NCI-H526 (cell line): Measurements from ENCODE around the gene PBX3.
"Not testable (repeated sequence)": the region's sequence is repeated elsewhere in the genome, so short reads cannot be mapped to it uniquely, and the experiment has no call there.

Experiments used
- DNase-seq, 2 experiments: peaks; one replicate each; lab custom pipeline; 2025; lab: John Stamatoyannopoulos, UW

PBX3 gene

DNA sequence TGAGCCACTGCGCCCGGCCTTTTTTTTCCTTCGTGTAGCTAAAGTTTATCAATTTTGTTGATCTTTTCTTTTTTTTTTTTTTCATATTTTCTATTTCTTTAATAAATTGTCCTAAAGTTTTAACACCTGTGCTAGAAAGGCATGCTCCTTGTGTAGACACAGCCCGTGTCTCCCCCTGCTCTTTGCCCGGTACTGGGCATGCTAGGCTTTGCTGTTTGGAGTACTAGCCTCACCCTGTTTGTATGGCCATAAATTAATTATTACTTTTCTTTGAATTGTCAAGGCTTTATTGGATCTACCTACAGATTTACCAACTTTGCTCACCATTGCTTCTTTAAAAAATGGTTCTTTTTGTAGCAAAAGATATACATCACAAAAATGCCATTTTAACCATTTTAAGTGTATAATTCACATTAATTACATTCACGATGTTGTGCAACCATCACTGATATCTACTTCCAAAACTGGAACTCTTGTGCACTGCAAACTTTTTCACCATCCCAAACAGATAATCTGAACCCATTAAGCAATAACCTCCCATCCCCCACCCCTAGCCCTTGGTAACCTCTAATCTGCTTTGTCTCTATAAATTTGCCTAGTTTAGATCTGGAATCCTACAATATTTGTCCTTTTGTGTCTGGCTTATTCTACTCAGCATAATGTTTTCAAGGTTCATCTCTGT lies 31.5 kb downstream of the PBX3 start:
- DNase-seq = not testable (repeated sequence)

GRCh38 chr9:125779220-125779565 lies 32.0 kb downstream of the PBX3 start:
- not testable (repeated sequence) for DNase-seq

- no peak for DNase-seq
Observed at GRCh38 chr9:125782718-125783117, 35.5 kb downstream of the PBX3 start.

DNA sequence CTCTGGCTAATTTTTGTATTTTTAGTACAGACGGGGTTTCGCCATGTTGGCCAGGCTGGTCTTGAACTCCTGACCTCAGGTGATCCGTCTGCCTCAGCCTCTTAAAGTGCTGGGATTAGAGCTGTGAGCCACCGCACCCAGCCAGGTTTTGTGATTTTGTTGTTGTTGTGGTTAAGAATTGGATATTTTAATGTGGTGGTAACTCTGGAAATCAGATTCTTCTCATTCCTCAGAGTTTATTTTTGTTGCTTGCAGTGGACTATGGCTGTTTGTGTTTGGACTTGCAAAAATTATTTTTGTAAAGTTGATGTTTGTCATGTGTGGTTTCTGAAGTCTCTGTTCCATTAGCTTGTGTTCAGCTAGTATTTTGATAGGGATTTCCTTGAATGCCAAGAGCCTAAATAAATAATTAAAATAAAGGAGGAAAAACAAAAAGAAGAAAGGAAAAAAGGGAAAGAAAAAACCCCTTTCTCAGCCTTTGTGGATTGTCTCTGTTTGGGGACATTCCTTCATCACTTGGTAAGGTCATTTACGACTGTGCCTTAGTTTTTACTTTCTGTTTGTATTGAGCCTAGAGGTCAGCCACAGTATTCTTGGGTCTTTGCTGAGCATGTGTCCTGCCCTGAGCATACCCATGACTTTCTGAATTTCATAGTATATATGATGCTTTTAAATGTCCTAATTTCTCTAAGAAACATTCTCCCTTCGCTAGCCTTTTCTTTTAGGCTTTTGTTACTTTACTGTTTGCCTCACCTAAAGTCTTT lies 37.3 kb downstream of the PBX3 start:
- DNase-seq = no peak

GRCh38 chr9:125785248-125785751 lies 38.1 kb downstream of the PBX3 start:
- DNase-seq = no peak

GRCh38 chr9:125787715-125788114 lies 40.5 kb downstream of the PBX3 start:
- DNase-seq = no peak

DNA sequence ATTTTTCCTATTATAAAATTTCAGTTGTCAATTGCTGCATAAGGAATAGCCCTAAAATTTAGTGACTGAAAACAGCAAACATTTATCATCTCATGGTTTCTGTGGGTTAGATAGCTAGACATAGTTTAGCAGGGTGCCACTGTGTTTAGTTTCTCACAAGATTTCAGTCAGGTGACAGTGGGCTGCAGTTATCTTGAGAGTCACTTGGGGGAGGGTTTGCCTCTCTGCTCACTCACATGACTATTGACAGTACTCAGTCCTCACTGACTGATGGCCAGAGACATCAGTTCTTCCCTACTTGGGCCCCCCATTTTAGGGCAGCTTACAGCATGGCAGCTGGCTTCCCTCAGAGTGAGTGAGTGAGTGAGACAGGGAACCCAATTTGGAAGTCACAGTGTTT lies 42.0 kb downstream of the PBX3 start:
- no peak for DNase-seq

DNA sequence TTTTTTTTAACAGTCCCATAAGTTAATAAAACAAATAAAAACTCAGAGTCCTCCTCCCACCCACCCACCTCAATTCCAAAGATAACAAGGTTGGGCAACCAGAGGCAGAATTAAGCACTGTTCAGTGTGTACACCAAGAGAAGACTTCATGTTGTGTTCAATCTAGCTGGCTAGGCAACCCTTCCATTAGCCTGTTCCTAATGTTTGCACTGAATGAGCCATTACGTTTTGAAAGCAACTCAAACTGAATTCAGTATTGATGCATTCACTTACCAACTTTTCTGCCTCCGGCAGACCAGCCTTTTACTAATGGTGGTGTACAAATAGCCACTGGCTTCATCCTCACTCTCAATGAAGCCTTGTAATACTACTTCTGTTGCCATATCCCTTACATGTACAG lies 47.5 kb downstream of the PBX3 start:
- no peak for DNase-seq

- no peak for DNase-seq
Observed at GRCh38 chr9:125795970-125796596, 48.9 kb downstream of the PBX3 start.

- no peak for DNase-seq
Observed at GRCh38 chr9:125797930-125798329, 50.8 kb downstream of the PBX3 start.

- no peak for DNase-seq
Observed at GRCh38 chr9:125803526-125803925, 56.4 kb downstream of the PBX3 start.

DNA sequence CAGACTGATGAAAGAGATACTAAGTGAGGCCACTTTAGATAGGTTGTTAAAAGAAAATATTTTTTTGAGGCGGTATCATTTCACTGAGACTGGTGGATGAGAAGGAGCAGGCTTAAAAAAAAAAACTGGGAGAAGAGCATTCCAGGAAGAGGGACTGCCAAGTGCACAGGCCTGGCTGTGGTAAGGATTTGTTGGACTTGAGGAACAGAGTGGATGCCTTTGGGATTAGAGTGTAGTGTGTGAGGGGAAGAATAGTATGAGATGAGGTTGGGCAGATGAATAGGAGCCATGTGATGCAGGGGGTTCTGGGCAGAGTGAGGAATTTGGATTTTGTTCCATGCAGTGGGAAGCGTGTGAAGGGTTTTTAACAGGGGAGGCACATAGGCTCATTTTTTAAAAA lies 57.9 kb downstream of the PBX3 start:
- DNase-seq = no peak

DNA sequence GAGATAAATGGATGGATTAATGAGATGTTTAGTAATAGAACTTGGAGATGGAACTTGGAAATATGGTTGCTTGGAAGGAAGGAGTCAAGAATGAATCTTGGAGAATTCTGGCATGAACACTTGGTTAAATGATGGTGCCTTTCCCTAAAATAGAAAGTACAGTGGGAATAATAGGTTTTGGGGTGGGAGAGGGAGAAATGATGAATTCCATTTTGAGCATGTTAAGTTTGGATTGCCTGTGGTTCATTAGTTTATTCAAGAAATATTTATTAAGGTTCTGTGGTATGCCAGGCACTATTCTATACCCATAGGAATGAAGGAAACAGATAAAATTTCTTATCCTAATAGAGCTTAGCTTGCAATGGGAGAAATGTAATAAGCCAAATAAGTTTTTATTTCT lies 58.4 kb downstream of the PBX3 start:
- DNase-seq = no peak

- DNase-seq = no peak
Observed at GRCh38 chr9:125807079-125807478, 59.9 kb downstream of the PBX3 start.

DNA sequence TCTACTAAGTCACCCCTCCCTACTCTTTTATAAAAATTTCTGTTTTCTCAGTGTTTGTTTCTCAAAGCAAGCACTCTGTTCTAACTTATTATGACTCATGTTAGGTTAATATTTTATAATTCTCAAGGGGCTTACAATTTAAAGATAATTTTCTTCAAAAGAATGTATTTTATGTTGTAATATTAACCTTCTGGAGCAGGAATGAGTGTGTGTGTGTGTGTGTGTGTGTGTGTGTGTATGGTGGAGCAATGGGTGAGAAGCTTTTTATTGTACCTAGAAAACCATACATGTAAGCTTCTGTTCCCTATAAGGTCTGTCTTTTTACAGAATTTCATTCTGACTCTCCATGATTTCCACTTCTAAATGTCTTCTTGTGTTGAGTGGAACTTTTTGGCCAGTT lies 63.0 kb downstream of the PBX3 start:
- DNase-seq = no peak

- DNase-seq = no peak
Observed at GRCh38 chr9:125811002-125811401, 63.8 kb downstream of the PBX3 start.

GRCh38 chr9:125812403-125812802 lies 65.2 kb downstream of the PBX3 start:
- no peak for DNase-seq

GRCh38 chr9:125815568-125815967 lies 68.4 kb downstream of the PBX3 start:
- DNase-seq = no peak

DNA sequence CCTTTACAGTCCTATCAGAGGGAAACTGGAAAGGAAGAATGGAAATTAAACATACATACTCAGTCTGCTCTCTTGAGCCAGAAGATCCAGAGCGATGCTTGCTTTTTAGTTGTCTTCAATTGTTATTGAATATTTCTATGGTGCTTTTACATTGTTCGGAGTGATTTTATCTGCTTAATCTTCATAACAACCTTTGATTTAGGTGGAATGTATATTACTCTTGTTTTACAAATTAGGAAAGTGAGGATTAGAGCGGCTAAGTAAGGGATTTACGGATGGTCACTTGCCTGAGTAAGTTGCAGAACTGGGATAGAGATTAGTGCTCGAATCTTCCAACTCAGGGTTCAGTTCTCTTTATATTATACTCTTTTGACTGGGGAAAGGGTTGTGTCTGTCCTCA lies 69.1 kb downstream of the PBX3 start:
- DNase-seq = no peak

DNA sequence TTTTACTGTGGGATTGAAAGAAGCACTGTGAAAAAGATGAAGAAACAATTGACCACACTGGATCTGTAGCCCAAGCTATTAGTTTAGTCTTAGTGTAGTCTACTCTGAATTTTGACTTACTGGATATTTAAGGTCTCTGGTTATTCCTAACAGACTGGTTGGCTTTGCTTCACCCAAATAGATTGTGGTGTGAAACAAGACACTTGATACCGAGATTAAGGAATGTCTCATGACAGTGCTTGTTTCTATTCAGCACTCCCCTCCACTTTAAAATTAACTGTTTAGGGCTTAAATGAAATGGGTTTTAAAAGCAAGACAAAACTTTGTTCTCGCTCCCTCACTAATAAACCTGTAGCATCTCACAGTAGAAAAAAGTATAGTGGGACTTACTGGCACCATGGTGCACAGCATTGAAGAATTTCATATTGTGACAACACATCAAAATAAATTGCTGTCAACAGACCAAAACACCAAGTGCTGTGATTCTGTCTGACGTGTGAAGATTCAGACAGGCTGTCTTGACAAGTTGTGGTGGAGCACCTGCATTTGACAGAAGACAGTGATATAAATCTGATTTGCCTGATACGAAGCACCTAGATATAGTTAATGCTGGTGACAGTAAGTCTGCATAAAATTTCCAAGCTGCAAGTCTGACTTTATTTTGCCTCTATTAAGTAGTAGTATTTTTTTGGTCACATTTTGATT lies 73.1 kb downstream of the PBX3 start:
- no peak for DNase-seq

GRCh38 chr9:125821078-125821477 lies 73.9 kb downstream of the PBX3 start:
- no peak for DNase-seq

DNA sequence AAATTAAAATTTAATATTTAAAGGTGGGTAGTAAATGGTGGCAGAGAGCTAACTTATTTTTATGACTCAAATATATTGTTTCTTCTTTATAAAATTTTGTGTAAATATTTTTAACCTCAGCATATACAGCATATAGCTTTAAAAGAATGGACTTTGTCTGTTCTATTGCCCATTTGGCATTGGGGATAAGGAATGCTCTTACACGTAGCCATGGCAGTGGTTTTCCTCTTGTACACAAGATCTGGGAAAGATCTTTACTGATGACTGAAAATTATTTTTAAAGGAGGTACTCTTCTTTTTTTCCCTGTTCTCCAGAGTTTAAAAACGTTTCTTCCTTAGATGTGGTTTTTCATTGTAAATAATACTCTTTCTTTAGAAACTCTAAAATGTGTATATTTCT lies 75.0 kb downstream of the PBX3 start:
- DNase-seq = no peak

DNA sequence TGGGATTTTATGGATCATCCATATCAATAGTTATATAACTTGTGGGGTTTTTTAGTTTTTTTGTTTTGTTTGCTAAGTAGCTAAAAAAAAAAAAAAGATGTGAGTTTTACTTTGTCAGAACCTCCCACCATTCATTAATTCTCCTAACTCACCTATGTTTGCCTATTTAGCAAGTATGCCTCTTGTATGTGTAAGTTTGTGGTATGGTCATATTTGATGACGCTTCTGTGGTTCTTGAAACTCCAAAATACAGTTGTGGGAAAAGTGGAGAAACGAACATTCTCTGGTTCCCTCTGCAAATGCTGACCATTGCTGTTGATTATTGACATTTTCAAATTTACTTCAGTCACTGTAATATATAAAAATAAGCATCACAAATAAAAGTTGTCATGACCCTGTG lies 75.7 kb downstream of the PBX3 start:
- no peak for DNase-seq
